Bone marrow (tissue), 2 donors: ENCODE measurements around the gene R3HDM2.
"Not testable (repeated sequence)": the region's sequence is repeated elsewhere in the genome, so short reads cannot be mapped to it uniquely, and the experiment has no call there.

Source experiments
- DNase-seq, 2 donors: peaks; one replicate each; lab custom pipeline; 2025; lab: John Stamatoyannopoulos, UW

Gene R3HDM2

GRCh38 chr12:57426948-57427347 is 3.9 kb downstream of the R3HDM2 start:
- DNase-seq = not testable (repeated sequence)

GRCh38 chr12:57420482-57420881 is 10.4 kb downstream of the R3HDM2 start:
- DNase-seq = no peak

GRCh38 chr12:57419495-57419894 is 11.3 kb downstream of the R3HDM2 start:
- no peak for DNase-seq

DNA sequence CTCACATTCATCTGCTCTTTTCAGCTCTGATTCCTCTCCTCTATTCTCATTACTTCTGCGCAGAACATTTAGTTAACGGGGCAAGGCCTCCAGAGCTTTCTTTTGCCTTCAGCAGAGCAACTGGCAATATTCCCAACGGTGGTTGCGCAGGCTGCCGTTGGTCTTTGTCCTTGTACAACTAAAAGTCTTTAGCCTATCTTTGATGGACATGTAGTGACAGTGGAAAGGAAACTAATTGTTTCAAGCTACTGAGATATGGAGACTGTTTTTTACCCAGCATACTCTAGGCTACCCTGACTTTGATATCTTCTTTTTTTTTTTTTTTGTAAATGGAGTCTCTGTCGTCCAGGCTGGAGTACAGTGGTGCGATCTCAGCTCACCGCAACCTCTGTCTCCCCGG is 12.6 kb downstream of the R3HDM2 start:
- no peak for DNase-seq

DNA sequence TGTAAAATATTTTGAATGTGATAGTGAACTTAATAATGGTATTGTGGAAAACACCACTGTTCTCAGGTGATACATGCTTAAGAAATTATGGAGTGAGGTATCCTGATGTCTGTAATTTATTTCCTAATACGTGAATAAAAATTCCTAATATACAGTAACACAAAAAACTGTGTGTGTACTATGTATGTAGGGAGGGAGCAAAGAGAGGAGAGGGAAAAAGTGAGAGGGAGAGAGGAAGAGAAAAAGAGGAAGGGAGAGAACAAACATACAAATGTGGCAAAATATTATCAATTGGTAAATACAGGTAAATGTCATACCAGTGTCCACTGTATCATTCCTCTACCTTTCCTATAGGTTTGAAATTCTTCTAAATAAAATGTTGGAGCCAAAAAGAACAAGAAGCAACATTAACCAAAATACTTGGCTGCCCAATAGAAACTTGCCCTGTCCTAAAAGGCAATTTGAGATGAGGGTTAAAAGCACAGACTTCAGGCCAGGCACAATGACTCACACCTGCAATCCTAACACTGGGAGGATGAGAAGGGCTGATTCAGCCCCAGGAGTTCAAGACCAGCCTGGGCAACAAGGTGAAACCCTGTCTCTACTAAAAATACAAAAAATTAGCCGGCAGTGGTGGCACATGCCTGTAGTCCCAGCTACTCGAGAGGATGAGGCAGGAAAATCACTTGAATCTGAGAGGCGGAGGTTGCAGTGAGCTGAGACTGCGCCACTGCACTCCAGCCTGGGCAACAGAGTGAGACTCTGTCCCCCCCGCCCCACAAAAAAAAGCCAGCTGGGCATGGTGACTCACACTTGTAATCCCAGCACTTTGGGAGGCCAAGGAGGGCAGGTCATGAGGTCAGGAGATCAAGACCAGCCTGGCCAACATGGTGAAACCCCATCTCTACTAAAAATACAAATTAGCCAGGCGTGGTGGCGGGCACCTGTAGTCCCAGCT is 14.5 kb downstream of the R3HDM2 start:
- DNase-seq = no peak

GRCh38 chr12:57415088-57415487 is 15.8 kb downstream of the R3HDM2 start:
- no peak for DNase-seq

GRCh38 chr12:57414160-57414559 is 16.7 kb downstream of the R3HDM2 start:
- DNase-seq = not testable (repeated sequence)

DNA sequence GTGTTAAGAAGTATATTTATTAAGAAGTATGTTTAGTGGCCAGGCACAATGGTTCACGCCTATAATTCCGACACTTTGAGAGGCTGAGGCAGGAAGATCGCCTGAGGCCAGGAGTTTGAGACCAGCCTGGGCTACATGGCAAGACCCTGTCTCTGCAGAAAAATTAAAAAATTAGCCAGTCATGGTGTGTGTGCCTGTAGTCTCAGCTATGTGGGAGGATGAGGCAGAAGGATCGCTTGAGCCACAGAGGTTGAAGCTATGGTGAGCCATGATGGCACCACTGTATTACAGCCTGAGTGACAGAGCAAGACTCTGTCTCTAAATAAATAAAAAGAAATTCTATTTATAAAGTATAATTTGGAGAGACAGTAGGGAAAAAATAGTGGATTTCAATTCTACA is 20.3 kb downstream of the R3HDM2 start:
- DNase-seq = no peak

DNA sequence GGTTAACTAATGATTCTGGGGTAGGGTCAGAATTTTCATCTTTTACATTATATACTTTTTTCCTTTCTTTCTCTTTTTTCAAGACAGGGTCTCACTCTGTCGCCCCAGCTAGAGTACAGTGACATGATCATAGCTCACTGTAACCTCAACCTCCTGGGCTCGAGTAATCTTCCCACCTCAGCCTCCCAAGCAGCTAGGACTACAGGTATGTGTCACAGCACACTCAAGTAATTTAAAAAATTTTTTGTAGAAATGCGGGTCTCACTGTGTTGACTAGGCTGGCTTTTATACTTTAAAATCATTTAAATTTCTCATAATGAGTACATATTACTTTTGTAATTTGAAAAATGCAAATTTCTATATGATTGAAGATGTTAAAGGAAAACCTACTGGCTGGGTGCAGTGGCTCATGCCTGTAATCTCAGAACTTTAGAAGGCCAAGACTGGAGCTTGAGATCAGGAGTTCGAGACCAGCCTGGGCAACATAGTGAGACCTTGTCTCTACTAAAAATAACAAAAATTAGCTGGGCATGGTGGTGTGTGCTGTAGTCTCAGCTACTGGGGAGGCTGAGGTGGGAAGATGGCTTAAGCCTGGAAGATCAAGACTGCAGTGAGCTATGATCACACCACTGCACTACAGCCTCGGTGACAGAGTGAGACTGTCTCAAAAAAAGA is 25.7 kb downstream of the R3HDM2 start:
- DNase-seq = no peak

GRCh38 chr12:57402156-57402555 is 28.7 kb downstream of the R3HDM2 start:
- not testable (repeated sequence) for DNase-seq

- DNase-seq = no peak
Observed at GRCh38 chr12:57401165-57401564, 29.7 kb downstream of the R3HDM2 start.

GRCh38 chr12:57399718-57400463 is 31.0 kb downstream of the R3HDM2 start:
- DNase-seq = not testable (repeated sequence)

DNA sequence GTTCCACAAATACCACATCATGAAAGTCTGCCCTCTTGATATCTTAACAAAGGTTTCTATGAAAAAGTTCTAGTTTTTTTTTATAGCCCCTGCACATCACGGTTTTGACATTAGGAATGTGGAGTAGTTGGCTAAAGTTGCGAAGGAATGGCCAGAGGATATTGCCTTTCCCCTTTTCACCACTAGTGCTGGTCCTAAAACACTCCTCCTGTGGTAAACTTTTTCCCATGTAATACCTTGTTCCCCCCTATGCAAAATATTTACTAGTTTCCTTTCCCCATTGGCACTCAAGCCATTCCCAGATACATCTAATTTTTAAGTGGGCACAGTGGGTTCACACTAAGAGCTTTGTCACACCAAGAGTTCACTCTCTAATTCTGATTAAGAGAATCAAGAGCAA is 33.4 kb downstream of the R3HDM2 start:
- DNase-seq = no peak

GRCh38 chr12:57395121-57395520 is 35.7 kb downstream of the R3HDM2 start:
- DNase-seq = no peak

DNA sequence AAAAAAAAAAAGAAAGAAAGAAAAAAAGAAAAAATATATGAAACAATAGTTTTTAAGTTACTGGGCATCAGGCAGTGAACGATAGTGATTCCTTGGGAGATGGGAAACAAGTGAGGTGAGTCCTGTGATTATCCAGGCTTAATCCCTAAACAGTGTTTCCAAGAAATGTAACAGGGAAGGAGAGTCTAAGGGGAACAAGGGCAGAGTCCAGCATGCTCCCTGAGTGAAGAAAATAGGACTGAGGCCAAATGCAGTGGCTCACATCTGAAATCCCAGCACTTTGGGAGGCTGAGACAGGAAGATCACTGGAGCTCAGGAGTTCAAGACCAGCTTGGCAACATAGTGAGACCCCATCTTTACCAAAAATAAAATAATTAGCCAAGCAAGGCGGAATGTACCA is 40.7 kb downstream of the R3HDM2 start:
- no peak for DNase-seq

DNA sequence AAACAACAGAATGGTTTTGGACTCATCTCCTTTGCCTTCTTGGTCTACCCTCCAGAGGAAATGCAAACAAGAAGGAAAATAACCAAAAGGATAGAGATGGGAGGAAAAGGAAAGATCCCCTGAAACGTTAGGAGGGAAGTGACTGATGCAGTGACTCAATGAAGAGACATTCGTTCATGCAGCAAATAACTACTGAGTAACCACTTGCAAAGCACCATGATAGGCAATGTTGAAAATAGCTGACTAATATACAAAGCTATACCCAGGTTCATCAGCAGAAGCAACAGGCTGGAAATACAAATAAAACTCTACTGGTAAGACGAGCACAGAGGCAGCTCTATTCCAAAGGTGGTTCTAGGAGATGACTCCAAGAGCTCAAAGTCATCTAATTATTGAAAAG is 41.8 kb downstream of the R3HDM2 start:
- DNase-seq = no peak

DNA sequence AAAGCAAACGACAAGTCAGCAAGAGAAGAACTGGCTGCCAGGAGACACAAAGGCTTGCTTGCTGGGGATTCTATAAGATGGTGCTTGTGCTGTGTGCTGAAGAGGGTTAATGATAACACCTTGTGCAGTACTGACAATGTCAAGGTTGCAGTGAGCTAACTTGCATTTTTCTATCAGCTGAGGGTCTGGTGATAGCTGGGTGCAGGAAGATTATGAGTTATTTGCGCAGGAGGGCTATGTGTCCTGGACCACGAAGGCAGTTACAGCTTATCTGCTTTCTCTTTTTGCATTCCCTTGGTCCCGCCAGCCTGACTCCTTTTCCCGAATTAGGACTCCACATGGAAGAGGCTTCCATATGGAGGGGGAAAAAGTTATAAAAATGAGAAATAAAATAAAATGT is 42.4 kb downstream of the R3HDM2 start:
- DNase-seq = no peak

DNA sequence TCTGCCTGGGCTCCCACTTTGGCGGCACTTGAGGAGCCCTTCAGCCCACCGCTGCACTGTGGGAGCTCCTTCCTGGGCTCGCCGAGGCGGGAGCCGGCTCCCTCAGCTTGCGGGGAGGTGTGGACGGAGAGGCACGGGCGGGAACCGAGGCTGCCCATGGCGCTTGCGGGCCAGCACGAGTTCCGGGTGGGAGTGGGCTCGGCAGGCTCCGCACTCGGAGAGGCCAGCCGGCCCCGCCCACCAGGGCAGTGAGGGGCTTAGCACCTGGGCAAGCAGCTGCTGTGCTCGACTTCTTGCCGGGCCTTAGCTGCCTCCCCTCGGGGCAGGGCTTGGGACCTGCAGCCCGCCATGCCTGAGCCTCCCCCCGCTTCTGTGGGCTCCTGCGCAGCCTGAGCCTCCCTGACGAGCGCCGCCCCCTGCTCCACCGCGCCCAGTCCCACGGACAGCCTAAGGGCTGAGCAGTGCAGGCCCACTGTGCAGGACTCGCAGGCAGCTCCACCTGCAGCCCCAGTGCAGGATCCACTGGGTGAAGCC is 44.6 kb downstream of the R3HDM2 start:
- no peak for DNase-seq

DNA sequence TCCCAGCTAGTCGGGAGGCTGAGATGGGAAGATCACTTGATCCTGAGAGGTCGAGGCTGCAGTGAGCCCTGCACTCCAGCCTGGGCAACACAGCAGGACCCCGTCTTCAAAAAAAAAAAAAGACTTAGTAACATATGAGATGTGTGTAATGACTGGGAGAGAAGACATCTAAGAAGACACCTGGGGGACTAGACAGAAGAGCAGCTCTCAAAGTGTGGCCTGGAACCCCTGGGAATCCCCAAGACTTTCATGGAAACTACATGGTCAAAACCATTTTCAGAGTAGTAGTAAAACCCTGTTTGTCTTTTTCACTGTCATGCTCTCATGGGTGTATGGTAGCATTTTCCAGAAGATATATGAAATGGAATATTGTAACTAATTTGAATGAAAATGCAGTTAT is 45.3 kb downstream of the R3HDM2 start:
- no peak for DNase-seq

DNA sequence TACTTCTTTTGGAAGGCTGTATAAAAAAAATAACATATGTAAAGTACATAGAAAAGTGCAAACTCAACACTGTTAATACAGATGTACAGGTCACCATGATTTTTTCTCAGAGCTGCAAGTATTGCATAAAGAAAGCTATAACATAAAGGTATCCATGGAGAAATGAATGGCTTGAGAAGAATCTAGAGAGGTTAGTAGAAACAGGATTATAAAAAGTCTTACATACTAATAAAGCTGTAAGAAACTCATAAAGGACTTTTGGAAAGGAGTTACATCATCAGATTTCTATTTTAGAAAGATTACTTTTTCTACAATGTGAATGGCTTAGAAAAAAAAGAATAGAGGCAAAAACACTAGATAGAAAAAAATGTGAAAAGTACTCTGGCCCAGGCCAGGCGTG is 46.4 kb downstream of the R3HDM2 start:
- DNase-seq = no peak

DNA sequence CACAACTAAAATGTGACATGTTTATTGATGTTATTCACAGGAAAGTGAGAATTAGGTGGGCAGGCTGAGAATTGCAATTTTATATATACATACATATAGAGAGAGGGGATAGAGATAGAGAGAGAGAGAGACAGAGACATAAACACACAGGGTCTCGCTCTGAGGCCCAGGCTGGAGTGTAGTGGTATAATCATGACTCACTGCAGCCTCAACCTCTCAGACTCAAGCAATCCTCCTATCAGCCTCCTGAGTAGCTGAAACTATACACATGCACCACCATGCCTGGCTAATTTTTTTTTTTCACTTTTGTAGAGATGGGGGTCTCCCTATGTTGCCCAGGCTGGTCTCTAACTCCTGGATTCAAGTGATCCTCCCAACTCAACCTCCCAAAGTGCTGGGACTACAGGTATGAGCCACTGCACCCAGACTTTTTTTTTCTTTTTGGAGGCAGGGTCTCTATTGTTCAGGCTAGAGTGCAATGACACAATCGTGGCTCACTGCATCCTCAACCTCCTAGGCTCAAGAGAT is 49.1 kb downstream of the R3HDM2 start:
- no peak for DNase-seq

DNA sequence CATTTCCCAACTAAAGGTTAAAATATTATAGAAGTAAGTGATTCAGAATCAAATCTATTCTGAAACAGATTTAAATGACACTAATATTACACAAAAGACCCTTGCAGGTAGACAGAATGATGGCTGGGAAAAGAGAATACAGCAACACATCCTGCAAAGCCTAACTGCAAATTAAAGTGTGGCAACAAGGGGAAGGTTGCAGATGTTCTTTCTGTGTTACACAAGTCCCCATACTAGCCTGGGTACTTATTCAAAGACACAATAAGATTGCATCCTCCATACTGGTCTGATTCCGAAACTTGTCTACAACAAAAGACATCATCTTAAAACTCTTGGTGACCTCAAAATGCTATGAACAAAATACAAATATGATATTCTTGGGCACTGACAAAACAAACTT is 50.5 kb downstream of the R3HDM2 start:
- DNase-seq = no peak
